ELR (cell line): ENCODE results near the gene HOXB9.
A peak's percentile ranks its signal among the peaks of the same experiment; 100 is the strongest.

Experiments
- DNase-seq: peaks from one replicate; pipeline ENCODE4 v3.0.0-alpha.2; 2015; ENCODE audit warnings: low read depth

HOXB9 gene

DNA sequence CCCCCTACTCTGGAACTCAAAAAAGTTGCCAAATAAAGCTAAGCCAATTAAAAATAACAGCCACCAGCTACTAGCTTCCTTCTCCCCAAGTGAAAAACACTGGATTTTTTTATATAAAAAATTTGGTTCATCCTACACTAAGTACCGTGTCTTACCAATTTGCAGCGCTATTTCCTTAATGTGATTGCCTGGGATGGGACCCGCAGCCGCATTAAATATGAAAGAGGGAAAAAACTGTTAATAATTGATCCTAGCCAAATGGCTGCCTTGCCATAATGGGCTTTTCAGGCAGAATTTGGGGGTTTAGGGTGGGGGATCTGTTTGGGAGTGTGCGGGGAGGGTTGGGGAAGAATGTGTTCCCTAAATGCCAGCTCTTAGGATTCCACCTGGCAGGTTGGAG lies 2.0 kb downstream of the HOXB9 start:
- no peak for DNase-seq

DNA sequence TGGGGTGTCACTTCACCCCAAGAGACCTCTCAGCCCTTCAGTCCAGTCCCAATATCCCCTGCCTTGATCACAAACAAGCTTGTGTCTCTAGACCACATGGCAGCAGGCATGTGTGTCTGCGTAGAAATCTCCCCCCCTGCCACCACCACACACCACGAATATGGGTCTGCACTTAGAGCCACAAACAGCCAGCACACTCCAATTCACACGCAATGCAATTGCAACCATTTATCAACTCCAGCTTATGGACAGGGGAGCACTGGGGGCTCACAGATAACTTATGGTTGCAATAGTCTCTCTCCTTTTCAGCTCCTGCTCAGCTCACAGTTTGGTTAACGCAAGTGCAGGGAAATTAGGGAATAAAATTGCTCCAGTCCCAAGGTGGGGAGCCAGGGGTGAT lies 2.6 kb downstream of the HOXB9 start:
- no peak for DNase-seq

GRCh38 chr17:48622857-48623256 lies 3.3 kb downstream of the HOXB9 start:
- no peak for DNase-seq

GRCh38 chr17:48621410-48622392 lies 4.5 kb downstream of the HOXB9 start:
- no peak for DNase-seq

DNA sequence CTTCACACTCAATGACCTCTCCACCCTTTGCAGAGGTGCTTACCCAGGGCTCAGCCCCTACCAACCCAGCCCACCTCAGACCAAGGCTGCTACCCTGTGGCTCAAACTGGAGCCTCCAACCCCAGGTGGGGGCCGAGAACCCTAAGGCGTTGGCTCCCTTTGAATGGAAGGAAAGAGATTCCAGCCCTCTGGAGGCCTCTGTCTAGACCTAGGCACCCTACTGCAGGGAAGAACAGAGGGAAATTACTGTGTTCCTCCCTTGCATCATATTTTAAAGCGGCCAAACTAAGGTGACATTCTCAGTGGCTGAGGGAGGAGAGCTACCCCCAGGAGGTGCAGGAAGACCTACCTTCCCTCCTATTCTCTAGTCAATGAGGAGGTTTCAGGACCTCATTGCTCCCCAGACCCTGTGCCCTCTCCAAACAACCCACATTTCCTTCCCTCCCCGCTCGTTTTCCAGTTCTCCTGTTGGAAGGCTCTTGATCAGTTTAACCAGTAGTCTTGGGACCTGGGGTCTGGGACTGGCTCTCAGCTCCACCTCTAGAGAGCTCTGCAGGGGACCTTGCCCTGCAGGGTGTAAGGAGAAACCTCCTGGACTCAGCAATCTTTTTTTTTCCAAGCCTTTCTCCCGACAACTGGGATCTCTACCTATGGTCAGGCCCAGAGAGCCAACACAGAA lies 5.6 kb downstream of the HOXB9 start:
- DNase-seq = no peak

DNA sequence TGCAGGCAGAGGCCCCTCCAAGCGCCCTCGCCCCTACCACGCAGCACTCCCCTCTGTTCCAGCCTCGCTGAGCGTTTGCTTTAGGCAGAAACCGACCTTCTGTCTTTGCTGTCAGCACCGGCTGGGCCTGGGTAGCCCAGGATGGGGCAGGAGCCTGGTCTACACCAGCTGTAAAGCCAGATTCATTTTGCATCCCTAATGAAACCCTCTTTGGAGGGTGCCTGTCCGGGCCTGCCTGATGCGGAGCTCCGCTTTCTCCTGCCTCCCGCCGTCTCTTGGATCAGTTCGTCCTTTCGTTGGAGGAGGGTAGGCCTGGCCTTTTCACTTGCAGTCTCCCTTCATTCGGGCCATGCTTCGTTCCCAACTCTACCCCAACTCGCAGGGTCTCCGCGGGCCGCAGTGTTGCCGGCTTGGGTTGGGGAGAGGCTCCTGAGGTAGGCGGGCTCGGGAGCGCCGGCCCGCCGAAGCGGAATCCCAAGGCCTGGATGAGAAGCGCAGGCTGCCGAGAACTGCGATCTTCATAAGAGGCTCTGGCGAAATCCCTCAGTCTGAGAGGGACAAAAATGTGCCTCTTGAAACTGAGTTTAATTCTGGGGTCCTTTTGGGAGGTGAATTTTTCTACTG lies 6.2 kb downstream of the HOXB9 start:
- no peak for DNase-seq

- peak; percentile 88 for DNase-seq
These were observed 7.8 kb downstream of the HOXB9 start for GRCh38 chr17:48618256-48618896.

DNA sequence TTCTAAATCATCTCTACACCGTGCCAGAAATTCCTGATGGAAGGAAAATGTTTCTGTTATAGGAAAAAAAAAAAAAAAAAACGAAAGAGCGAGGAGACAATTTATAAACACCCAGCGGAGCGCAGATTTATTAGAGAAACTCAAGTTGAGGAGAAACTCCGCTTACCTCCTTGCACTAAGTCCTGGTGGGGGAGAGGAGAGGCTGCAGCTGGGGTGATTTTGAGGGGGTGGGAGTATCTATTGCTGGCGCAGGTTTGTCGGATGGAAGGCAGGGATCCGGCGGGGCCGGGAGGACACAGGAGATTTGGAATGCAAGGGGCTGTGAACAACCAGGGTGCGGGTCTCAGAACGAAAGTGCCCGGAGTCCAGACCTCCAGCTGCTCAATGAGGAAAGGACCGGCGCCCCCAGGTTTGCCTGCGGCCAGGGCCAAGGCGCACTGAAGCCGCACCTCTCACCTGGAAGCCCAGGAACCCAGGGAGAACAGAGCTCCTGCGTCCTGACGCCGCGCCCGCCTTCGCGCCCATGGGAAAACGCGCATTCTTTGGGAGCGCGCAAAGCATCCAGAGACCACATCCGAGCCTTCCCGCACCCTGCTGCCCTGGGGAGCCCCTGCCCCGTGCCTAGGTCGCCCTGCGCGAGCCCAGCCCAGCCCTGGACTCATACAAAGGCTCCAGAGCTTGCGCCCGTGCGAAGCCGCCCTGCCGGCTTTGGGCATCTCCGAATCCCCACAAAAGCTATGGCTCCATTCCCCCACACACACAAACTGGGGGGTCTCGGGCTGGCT lies 8.5 kb downstream of the HOXB9 start:
- no peak for DNase-seq

DNA sequence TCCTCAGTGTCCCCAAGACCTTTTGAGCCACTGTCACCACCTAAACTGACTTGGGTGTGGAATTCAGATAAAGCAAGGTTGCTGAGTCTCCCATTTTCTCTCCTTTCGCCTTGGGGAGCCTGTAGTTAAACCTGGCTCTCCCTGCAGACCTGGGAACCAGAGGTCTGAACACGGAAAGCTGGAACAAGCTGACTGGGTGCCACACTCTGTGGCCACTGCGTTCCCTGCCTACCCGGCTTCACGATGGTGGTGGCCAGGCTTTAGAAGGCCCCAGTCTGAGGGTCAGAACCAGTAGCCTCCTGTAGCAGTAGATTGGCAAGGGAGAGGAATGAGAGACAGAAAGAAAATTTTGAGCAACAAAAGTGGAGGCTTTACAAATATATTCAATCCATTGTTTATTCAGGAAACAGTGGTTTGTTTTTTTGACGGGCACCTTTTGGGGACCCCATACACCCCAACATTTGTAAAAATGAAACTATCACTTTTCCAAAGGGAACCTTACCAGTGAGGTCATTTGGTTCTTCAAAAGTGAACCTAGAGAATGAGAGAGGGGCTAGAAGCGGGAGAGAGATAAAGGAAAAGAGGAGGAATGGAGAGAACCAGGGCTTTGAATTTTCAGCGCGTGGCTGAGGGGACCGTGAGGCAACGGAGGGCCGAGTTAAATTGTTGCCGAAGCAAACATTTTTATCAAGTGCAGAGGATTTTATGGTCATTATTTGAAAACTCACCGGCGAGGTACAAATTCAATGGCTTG lies 9.3 kb downstream of the HOXB9 start:
- no peak for DNase-seq

DNA sequence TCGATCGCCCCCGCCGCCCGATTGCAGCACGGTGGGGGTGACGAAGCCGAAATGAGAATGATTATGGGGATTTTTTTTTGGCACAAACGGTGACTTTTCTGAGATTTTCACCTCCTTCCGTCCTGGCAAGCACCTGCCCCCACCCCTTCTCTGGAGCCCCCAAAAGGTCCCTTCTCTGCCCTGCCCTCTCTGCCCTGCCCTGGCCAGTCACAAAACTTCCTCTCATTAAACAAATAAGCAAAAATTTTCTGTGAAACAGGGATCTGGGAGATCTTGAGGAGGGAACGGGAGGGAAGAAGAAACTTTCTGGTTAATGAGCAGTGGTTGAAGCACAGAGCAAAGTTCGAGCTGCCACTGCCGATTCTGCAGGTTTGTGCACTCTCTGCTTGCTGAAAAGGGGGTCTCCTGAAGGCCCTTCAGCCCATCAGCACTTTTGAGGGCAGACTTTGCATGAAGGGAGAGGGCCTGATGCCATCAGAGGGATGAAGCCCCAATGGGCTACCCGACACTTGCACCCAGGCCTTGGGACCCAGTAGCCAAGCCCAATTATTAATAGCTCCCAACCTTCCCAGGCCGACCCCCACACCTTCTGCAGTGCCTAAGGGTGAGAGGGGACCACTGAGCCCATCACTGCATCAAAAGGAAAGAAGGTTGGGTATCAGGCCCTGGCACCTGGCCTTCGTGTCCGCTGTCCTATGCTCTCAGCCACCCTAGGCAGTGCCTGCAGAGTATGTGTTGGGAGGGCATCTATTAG lies 10.0 kb downstream of the HOXB9 start:
- no peak for DNase-seq

GRCh38 chr17:48615047-48615962 lies 10.9 kb downstream of the HOXB9 start, which contains the start of gene HOXB8:
Gene HOXB8 (minus strand): TSS chr17:48615292. CDS start chr17:48614704, 588 bp downstream.
- no peak for DNase-seq

GRCh38 chr17:48613862-48614694 lies 12.1 kb downstream of the HOXB9 start:
- no peak for DNase-seq

DNA sequence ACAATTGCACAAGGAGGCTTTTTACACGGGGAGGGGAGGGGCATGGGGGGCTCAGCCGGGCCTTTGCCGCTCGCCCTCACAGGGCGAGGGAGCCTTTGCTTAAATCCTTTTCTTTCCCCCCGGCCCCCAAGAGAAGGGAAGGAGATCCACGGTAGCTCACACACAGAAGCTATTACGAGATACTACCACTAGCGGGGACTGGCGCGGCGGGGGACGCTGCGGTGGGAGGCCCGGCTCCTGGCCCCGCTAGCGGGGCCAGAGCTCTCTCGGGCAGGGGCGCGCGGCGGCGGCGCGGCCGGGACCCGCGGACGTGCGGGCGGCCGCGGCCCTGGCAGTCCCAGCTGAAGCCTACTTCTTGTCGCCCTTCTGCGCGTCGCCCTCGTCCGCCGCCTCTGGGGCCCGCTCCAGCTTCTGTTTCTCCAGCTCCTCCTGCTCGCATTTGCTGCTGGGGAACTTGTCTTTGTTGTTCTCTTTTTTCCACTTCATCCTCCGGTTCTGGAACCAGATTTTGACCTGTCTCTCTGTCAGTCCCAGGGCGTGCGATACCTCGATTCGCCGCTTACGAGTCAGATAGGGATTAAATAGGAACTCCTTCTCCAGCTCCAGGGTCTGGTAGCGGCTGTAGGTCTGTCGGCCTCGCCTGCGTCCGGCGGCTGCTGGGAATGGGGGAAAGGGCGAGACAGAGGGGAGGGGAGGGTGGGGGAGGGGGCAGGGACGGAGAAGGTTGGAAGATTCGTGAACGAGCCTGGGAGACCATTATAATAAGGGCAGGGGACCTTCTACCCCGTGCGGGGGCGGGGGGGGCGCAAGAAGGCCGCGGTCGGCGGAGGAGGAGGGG lies 13.1 kb downstream of the HOXB9 start:
- peak; percentile 57 for DNase-seq

DNA sequence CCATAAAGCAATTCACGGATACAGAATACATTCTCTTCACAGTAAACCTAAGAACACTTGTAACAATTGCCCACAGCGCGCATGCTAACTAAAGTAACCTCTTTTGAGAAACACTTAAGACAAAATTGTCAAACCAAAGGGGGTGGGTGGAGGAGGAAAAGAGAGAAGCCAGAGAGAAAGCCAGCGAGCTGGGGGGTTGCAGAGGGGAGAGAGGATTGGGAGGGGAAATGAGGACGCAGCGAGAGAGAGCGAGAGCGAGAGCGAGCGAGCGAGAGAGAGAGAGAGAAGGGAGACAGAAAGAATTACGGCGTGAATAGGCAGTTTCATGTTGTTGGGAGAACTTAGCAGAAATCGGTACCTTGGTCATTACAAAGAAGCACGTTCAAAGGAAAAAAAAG lies 13.7 kb downstream of the HOXB9 start:
- no peak for DNase-seq

GRCh38 chr17:48611681-48612455 lies 14.3 kb downstream of the HOXB9 start:
- DNase-seq = no peak

DNA sequence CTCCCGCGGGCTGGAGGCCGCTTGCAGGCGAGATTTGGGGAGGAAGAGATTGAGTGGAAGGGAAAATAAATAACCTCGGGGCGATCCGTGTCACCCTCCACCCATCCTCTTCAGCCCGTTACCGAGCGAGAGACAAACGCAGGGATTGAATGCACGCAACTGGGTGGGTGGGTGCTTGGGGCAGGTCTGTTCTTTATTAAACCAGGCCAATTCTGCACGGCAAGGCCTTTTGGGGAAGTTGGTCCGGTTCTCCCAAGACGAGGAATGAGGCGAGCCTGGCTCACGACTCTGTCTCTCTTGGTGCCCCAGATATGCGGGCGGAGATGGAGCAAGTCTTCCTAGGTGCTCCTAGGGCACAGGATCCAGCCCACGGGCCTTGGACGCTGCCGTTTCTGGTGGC lies 14.9 kb downstream of the HOXB9 start:
- no peak for DNase-seq
